Panc1 (cell line): ENCODE results near the gene WASL.

ENCODE experiments used
- CTCF ChIP-seq: fragments of 450-650 bp; IDR thresholded peaks from 2 replicates; pipeline ENCODE4 v1.5.1; 2017; ENCODE audit warnings: mild to moderate bottlenecking
- POLR2AphosphoS5 ChIP-seq: IDR thresholded peaks from 2 replicates; pipeline ENCODE4 v1.6.1; 2012; ENCODE audit warnings: mild to moderate bottlenecking, low read depth, low read length, moderate library complexity
- SIN3A ChIP-seq: IDR thresholded peaks from 2 replicates; pipeline ENCODE4 v1.6.1; 2012; ENCODE audit warnings: low read depth, mild to moderate bottlenecking, low read length, moderate library complexity, borderline replicate concordance; ENCODE audit not compliant: insufficient read depth
- TCF7L2 ChIP-seq: IDR thresholded peaks from 2 replicates; pipeline ENCODE4 v1.6.1; 2011; ENCODE audit warnings: mild to moderate bottlenecking, low read depth, low read length, inconsistent platforms

- TF ChIP-seq SIN3A: no peak
- no peak for TF ChIP-seq CTCF
- no peak for TF ChIP-seq POLR2AphosphoS5
- no peak for TF ChIP-seq TCF7L2
These were observed 24.9 kb downstream of the WASL start for GRCh38 chr7:123723913-123724312.
